OCI-LY3 (cell line): ENCODE data around the gene SLC39A2.

Experiments
- H2AFZ ChIP-seq: fragments of 200-600, 300-600 bp; shearing (Covaris generic); 2 replicates; pipeline ENCODE4 v1.6.0; 2014; ENCODE audit warnings: antibody characterized with exemption, low read depth, low read length
- H3K27ac ChIP-seq: fragments of 200-600, 300-600 bp; sonication (generic); 2 replicates; pipeline ENCODE4 v1.5.1; 2014; ENCODE audit warnings: mild to moderate bottlenecking, low read length, moderate library complexity, mixed read lengths
- H3K27me3 ChIP-seq: fragments of 200-600, 300-600 bp; sonication (generic); 2 replicates; pipeline ENCODE4 v1.6.1; 2014; ENCODE audit warnings: low read depth, low read length, mixed read lengths
- H3K36me3 ChIP-seq: fragments of 200-600, 300-600 bp; sonication (generic); replicated peaks from 2 replicates; pipeline ENCODE3; 2014; ENCODE audit warnings: low read depth, low read length, mixed read lengths
- H3K4me1 ChIP-seq: fragments of 300-600, 200-600 bp; sonication (generic); 2 replicates; pipeline ENCODE4 v1.6.1; 2014; ENCODE audit warnings: low read length, mixed read lengths
- H3K4me2 ChIP-seq: fragments of 200-600, 300-600 bp; sonication (generic); 2 replicates; pipeline ENCODE4 v1.6.1; 2014; ENCODE audit warnings: low read length, mixed read lengths
- H3K4me3 ChIP-seq: fragments of 300-600, 200-600 bp; sonication (generic); 2 replicates; pipeline ENCODE4 v1.5.1; 2014; ENCODE audit warnings: antibody characterized with exemption, mild to moderate bottlenecking, low read length, moderate library complexity
- H3K79me2 ChIP-seq: fragments of 300-600, 200-600 bp; shearing (Covaris generic); 2 replicates; pipeline ENCODE4 v1.6.1; 2014; ENCODE audit warnings: mild to moderate bottlenecking, low read length, mixed read lengths
- H3K9ac ChIP-seq: fragments of 300-600, 200-600 bp; shearing (Covaris generic); 2 replicates; pipeline ENCODE4 v1.6.0; 2014; ENCODE audit warnings: mild to moderate bottlenecking, low read length, moderate library complexity
- H3K9me3 ChIP-seq: fragments of 200-600, 300-600 bp; shearing (Covaris generic); 2 replicates; pipeline ENCODE4 v1.6.1; 2014; ENCODE audit warnings: low read length, mixed read lengths; ENCODE audit not compliant: insufficient read depth
- H4K20me1 ChIP-seq: fragments of 200-600, 300-600 bp; sonication (generic); 2 replicates; pipeline ENCODE4 v1.6.1; 2016; ENCODE audit warnings: low read length, mixed read lengths; ENCODE audit not compliant: insufficient read depth
- EZH2phosphoT487 ChIP-seq: fragments of 200-600 bp; shearing (Covaris generic); IDR thresholded peaks from 2 replicates; pipeline ENCODE4 v1.6.1; 2018; ENCODE audit warnings: antibody characterized with exemption, mixed run types, low read depth
- TF ChIP-seq, protein P1 (sequence below): fragments of 200-600, 300-600 bp; sonication (generic); IDR thresholded peaks from 2 replicates; pipeline ENCODE4 v1.5.1; 2014; ENCODE audit warnings: antibody characterized with exemption, low read length, low read depth

Gene SLC39A2

DNA sequence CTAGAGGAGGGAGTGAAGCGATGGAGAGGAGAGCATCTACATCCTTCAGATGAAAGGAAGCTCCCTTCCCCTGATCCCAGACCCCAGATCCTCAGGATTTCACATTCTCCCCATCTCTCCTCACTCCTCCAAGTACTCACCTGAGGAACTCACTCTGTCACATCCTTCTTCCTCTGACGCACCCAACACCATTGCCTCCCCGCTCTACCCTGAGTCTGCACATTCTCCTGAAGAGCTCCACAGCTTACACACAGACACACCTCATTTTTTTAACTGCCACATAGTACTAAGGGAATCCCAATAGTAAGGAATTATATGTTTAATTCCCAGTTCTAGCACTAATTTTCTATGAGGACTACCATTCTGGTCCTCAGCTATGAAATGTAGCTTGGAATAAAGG lies 25.6 kb upstream of the SLC39A2 start:
- Histone ChIP-seq H3K36me3 (no peaks in the 10 kb centered on the region), H4K20me1 (no peaks in the 10 kb centered on the region), H3K4me1 (peaks cover 7% of the 10 kb centered on the region; the same call in 1 of the 2 replicates), H3K27me3 (peaks cover 16% of the 10 kb centered on the region), H3K9ac (no peak overlapping the region), H3K4me3 (no peak overlapping the region), H3K9me3 (no peaks in the 10 kb centered on the region), H3K79me2 (no peaks in the 10 kb centered on the region), H2AFZ (no peak overlapping the region), H3K27ac (no peak overlapping the region), H3K4me2 (no peak overlapping the region)
- TF ChIP-seq, protein P1, sequence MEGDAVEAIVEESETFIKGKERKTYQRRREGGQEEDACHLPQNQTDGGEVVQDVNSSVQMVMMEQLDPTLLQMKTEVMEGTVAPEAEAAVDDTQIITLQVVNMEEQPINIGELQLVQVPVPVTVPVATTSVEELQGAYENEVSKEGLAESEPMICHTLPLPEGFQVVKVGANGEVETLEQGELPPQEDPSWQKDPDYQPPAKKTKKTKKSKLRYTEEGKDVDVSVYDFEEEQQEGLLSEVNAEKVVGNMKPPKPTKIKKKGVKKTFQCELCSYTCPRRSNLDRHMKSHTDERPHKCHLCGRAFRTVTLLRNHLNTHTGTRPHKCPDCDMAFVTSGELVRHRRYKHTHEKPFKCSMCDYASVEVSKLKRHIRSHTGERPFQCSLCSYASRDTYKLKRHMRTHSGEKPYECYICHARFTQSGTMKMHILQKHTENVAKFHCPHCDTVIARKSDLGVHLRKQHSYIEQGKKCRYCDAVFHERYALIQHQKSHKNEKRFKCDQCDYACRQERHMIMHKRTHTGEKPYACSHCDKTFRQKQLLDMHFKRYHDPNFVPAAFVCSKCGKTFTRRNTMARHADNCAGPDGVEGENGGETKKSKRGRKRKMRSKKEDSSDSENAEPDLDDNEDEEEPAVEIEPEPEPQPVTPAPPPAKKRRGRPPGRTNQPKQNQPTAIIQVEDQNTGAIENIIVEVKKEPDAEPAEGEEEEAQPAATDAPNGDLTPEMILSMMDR = no peak
- TF ChIP-seq EZH2phosphoT487 = no peak

DNA sequence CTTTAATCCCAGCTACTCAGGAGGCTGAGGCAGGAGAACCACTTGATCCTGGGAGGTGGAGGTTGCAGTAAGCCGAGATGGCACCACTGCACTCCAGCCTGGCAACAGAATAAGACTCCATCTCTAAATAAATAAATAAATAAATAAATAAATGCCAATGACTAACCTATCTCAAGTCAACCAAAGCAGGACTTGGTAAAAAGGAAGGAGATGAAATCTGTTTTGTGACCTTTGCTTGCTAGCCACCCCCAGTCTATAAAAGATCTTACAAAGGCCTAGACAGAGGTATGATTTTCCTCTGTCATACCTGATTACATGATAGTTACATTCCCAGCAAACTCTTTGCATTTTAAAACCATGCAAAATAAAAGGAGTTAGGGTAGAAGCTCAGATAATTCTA lies 22.8 kb upstream of the SLC39A2 start:
- no peak overlapping the region for H3K4me3 ChIP-seq
- no peak overlapping the region for H2AFZ ChIP-seq
- H3K27ac ChIP-seq = no peak overlapping the region
- H3K36me3 ChIP-seq = no peaks in the 10 kb centered on the region
- no peaks in the 10 kb centered on the region for H3K79me2 ChIP-seq
- H3K9ac ChIP-seq = no peak overlapping the region
- no peaks in the 10 kb centered on the region for H4K20me1 ChIP-seq
- 0 out of 2 replicates have a peak, but pooled peaks cover 3% of the 10 kb centered on the region for H3K4me1 ChIP-seq
- no peak for TF ChIP-seq EZH2phosphoT487
- TF ChIP-seq, protein P1 = no peak
- no peaks in the 10 kb centered on the region for H3K9me3 ChIP-seq
- peaks cover 14% of the 10 kb centered on the region for H3K27me3 ChIP-seq
- H3K4me2 ChIP-seq = no peak overlapping the region

DNA sequence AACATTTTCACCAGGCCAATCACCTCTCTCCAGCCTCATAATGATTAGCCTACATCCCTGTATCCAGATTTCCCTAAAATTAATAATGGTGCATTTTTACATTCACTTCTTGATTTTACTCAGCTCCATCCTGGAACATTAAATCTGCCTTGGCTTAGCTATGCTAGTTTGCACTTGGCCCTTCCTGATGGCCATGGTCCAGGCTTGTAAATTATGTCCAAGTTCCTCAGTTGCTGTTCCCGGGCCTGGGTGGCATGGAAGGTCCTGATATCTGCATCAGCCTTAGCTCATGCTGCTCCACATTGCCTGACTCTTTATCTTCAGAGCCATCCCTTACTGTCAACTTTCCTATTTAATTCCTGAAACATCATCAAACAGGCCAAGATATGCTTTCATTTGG lies 20.4 kb upstream of the SLC39A2 start:
- TF ChIP-seq EZH2phosphoT487 = no peak
- TF ChIP-seq, protein P1 = no peak
- Histone ChIP-seq H3K4me3 (no peak overlapping the region), H2AFZ (no peak overlapping the region), H3K27me3 (peaks cover 6% of the 10 kb centered on the region), H3K4me1 (no peaks in the 10 kb centered on the region), H3K27ac (no peak overlapping the region), H3K36me3 (no peaks in the 10 kb centered on the region), H4K20me1 (no peaks in the 10 kb centered on the region), H3K4me2 (no peak overlapping the region), H3K9me3 (no peaks in the 10 kb centered on the region), H3K79me2 (no peaks in the 10 kb centered on the region), H3K9ac (no peak overlapping the region)

DNA sequence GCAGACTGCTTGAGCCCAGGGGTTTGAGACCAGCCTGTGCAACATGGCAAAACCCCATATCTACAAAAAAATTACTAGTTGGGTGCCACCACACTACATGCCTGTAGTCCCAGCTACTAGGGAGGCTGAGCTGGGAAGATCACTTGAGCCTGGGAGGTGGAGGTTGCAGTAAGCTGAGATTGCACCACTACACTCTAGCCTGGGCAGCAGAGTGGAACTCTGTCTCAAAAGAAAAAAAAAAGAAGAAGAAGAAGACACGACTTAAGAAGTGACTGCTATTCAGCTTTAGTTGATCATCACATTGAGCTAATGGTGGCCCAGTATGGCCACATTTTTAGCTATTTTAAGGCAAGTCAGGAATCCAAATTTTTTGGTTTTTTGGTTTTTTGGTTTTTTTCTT lies 18.2 kb upstream of the SLC39A2 start:
- Histone ChIP-seq H3K79me2 (no peaks in the 10 kb centered on the region), H3K9me3 (no peaks in the 10 kb centered on the region), H3K36me3 (no peaks in the 10 kb centered on the region), H3K4me2 (no peak overlapping the region), H3K9ac (no peak overlapping the region), H2AFZ (no peak overlapping the region), H3K4me1 (no peaks in the 10 kb centered on the region), H3K27ac (no peak overlapping the region), H3K27me3 (peaks cover 6% of the 10 kb centered on the region), H3K4me3 (no peak overlapping the region), H4K20me1 (no peaks in the 10 kb centered on the region)
- TF ChIP-seq EZH2phosphoT487 = no peak
- TF ChIP-seq, protein P1 = no peak
